ENCODE results near the gene AP3B2. TPM values are rescaled to one million over a fixed set of nuclear protein-coding genes. Genes with fewer than 3 reads are reported as not detected.

AP3B2 gene
- total RNA-seq, 4 donors from 2014 or later, result 1.3 to 6.2 (median 2.4) TPM

DNA sequence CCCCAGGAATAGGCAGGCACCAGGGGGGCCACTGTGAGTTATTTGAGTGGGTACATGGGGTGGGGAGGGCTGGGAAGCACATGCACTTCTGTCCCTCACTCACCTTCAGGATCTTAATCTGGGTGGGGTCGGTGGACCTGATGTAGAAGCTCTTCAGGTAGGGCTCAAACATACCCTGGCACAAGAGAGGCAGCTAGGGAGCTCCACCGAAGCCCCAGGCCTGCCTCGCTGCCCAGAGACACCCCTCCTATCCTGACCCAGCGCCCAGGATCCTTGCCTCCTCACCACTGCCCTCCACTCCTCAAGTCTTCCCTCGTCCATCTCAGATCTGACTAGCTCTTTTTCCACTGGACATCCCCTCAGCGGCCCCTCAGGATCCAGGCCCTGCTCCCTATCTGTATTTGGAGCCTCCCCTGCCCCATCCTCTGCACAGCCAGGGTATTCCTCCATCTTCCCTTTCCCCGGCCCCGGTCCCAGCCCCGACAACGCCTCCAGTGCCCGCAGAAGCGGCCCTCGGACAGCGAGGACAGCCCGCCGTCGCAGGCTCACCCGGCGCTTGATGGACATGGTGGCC lies 30.0 kb downstream of the AP3B2 start:
- intact Hi-C loops (cut with DNase I; ENCODE audit: low total_unique reads), result no loop called here
- no peak for DNase-seq (ENCODE audit: low spot score in 2 of 2)
- 29 to 39% methylated on average over 19 of the region's 19 CpGs for WGBS, 2 donors
- H3K4me3 ChIP-seq (ENCODE audit: low read depth, poor library complexity, severe bottlenecking), result no peak overlapping the region
- no peak for TF ChIP-seq POLR2A (IDR thresholded peaks at IDR 0.05)
- TF ChIP-seq, protein P1, sequence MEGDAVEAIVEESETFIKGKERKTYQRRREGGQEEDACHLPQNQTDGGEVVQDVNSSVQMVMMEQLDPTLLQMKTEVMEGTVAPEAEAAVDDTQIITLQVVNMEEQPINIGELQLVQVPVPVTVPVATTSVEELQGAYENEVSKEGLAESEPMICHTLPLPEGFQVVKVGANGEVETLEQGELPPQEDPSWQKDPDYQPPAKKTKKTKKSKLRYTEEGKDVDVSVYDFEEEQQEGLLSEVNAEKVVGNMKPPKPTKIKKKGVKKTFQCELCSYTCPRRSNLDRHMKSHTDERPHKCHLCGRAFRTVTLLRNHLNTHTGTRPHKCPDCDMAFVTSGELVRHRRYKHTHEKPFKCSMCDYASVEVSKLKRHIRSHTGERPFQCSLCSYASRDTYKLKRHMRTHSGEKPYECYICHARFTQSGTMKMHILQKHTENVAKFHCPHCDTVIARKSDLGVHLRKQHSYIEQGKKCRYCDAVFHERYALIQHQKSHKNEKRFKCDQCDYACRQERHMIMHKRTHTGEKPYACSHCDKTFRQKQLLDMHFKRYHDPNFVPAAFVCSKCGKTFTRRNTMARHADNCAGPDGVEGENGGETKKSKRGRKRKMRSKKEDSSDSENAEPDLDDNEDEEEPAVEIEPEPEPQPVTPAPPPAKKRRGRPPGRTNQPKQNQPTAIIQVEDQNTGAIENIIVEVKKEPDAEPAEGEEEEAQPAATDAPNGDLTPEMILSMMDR (IDR thresholded peaks at IDR 0.05), result no peak

DNA sequence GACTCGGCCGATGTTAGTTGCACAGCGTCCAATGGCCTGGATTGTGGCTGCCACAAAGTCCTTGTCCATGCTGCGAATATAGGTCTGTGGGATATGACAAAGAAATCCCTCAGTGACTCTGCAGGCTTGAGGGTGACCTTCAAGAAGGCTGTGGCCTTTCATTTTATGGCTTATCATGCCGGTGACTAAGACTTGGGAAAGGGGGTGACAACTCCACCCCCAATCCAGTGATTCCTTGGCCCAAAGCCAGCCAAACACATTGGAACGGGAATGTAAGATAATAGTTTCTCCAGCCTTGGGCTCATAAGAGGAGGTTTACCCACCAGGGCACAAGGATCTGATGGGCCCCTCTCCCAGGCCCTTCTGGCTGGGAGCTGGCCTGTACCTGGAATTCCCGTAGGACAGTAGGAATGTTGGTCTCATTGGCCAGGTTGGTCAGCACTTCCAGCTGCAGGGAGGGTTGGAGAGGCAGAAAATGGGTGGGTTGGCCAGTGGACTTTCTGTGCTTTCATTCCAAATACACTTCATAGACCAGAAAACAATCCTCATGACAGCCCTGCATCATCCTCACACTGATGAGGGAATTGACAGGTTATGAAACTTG lies 31.9 kb downstream of the AP3B2 start:
- TF ChIP-seq, protein P1 (IDR thresholded peaks at IDR 0.05), result no peak
- no peak for TF ChIP-seq POLR2A (IDR thresholded peaks at IDR 0.05)
- WGBS, 2 donors, result 85 to 86% methylated on average over 7 of the region's 7 CpGs
- H3K4me3 ChIP-seq (ENCODE audit: low read depth, poor library complexity, severe bottlenecking), result no peak overlapping the region
- intact Hi-C loops (cut with DNase I; ENCODE audit: low total_unique reads), result no loop called here
- no peak for DNase-seq (ENCODE audit: low spot score in 2 of 2)

DNA sequence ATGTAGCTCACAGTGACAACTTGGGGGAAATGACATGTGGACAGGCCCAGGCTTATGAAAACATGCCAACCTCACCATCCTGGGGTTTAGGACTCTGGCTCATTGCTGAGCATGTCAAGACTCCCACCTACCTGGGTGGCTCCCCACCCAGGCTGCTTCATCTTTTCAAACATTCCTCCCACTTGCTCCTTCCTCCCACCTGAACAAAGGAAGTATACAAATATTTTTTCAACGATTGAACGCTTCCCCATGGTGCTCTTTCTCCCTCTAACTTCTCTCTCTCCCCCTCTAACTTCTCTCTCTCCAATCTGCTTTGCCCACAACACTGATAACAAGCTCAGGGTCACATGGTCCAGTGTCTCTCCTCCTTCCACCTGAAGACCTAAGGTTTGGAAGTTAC lies 34.8 kb downstream of the AP3B2 start:
- intact Hi-C loops (cut with DNase I; ENCODE audit: low total_unique reads), result no loop called here
- no peak for DNase-seq (ENCODE audit: low spot score in 2 of 2)
- WGBS, 2 donors, result 50 to 62% methylated on average over 2 of the region's 2 CpGs

DNA sequence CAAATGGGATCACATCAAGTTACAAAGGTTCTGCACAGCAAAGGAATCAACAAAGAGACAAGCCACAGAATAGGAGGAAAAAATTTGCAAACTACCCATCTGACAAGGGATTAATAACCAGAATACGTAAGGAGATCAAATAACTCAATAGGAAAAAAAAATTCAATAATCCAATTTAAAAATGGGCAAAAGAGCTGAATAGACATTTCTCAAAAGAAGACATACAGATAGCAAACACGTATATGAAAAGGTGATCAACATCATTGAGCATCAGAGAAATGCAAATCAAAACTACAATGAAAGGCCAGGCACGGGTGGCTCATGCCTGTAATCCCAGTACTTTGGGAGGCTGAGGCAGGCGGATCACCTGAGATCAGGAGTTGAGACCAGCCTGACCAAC lies 39.0 kb downstream of the AP3B2 start:
- DNase-seq (ENCODE audit: low spot score in 2 of 2), result no peak
- H3K4me3 ChIP-seq (ENCODE audit: low read depth, poor library complexity, severe bottlenecking), result no peak overlapping the region
- TF ChIP-seq, protein P1 (IDR thresholded peaks at IDR 0.05), result no peak
- TF ChIP-seq POLR2A (IDR thresholded peaks at IDR 0.05), result no peak

More for the DNA sequence above, 34.8 kb downstream of the AP3B2 start:
- TF ChIP-seq POLR2A (IDR thresholded peaks at IDR 0.05), result no peak
- TF ChIP-seq, protein P1 (IDR thresholded peaks at IDR 0.05), result no peak
- H3K4me3 ChIP-seq (ENCODE audit: low read depth, poor library complexity, severe bottlenecking), result no peak overlapping the region

DNA sequence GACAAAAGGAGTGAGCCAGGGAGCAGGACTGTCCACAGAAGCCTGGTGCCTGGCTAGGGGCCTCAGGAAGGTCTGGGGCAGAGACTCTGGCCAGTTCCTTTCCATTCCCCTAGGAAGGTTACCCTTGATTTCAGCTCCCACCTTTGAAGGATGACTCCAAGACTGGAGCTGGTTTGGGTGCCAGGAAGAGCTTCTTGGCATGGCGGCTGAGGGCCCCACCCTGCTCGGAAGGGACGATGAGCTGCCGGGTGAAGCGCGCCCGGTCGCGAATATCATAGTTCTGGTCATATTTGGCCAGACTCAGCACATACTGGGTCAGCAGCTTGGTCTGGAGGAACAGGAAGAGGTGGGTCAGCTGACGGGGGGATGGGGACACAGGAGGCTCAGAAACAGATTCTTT lies 43.1 kb downstream of the AP3B2 start:
- 80 to 90% methylated on average over 10 of the region's 10 CpGs for WGBS, 2 donors
- H3K4me3 ChIP-seq (ENCODE audit: low read depth, poor library complexity, severe bottlenecking), result no peak overlapping the region
- no peak for DNase-seq (ENCODE audit: low spot score in 2 of 2)
- intact Hi-C loops (cut with DNase I; ENCODE audit: low total_unique reads), result no loop called here
- TF ChIP-seq POLR2A (IDR thresholded peaks at IDR 0.05), result no peak
- TF ChIP-seq, protein P1 (IDR thresholded peaks at IDR 0.05), result no peak

More for the DNA sequence above, 39.0 kb downstream of the AP3B2 start:
- 76 to 92% methylated on average over 4 of the region's 4 CpGs for WGBS, 2 donors
- intact Hi-C loops (cut with DNase I; ENCODE audit: low total_unique reads), result no loop called here
